ENCODE results near the gene LDB2.

GRCh38 chr4:16812041-16812440, 86.4 kb downstream of the LDB2 start:
- TF ChIP-seq, protein P1, sequence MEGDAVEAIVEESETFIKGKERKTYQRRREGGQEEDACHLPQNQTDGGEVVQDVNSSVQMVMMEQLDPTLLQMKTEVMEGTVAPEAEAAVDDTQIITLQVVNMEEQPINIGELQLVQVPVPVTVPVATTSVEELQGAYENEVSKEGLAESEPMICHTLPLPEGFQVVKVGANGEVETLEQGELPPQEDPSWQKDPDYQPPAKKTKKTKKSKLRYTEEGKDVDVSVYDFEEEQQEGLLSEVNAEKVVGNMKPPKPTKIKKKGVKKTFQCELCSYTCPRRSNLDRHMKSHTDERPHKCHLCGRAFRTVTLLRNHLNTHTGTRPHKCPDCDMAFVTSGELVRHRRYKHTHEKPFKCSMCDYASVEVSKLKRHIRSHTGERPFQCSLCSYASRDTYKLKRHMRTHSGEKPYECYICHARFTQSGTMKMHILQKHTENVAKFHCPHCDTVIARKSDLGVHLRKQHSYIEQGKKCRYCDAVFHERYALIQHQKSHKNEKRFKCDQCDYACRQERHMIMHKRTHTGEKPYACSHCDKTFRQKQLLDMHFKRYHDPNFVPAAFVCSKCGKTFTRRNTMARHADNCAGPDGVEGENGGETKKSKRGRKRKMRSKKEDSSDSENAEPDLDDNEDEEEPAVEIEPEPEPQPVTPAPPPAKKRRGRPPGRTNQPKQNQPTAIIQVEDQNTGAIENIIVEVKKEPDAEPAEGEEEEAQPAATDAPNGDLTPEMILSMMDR (IDR thresholded peaks at IDR 0.05; ENCODE audit: low read depth, low read length, poor library complexity, severe bottlenecking), result no peak
- TF ChIP-seq EZH2phosphoT487 (IDR thresholded peaks at IDR 0.05; ENCODE audit: borderline replicate concordance, low read length), result no peak
